HG02588 (cell line): Measurements from ENCODE around the gene PEX14.

Experiments used
- ATAC-seq: cut with Tn5 transposase; IDR thresholded peaks from one replicate; pipeline ENCODE4 v1.9.1; 2021; ENCODE audit warnings: mild to moderate bottlenecking, moderate library complexity; ENCODE audit not compliant: unreplicated experiment

Gene PEX14

DNA sequence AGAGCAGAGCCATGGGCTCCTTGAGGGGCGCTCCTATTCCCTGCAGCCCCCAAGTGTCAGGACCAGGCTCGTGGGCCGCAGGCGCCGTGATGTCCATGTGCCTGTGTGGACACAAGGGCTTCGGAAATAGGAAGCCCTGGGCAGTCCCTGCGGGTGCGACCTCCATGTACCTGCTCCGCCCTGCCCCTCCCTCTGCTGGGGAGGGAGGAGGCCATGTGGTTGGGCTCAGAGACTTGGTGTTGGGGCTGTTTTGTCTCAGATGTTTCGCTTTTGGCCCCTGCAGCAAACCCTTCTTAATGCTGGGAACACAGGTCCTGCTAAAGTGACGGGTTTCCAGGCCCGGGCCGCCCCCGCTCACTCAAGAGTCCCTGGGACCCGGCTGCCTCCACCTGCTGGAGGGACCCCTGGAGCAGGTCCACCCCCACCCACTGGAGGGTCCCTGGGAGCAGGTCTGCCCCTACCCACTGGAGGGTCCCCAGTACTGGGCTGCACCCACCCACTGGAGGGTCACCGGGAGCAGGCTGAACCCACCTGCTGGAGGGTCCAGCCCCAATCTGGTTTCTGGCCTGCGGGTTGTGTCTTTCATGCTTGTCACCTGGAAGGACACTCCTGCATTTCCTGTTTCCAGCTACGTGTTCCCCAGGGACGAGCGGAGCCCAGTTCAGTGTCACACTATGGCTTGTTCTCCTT lies 156.5 kb downstream of the PEX14 start:
- no peak for ATAC-seq

GRCh38 chr1:10631811-10632593 lies 157.3 kb downstream of the PEX14 start:
- ATAC-seq, result no peak

DNA sequence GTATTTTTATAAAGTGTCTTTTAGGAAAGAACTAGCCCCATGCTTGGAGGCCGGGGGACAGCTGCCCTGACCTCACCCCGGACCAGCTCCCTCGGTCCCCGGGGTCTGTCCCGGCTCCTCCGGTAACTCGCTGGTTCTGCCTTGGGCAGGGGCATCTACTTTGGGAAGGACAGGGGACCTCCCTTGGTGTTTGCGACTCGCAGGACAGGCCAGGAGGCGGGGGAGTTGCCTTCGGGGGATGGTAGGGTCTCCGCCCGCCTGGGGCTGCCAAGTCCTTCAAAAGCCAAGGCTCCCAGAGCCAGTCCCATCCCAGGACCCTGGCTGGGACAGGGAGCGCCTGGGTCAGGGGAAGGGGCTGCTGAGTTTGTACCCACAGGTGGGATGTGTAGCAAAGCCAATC lies 157.9 kb downstream of the PEX14 start:
- no peak for ATAC-seq

GRCh38 chr1:10633416-10633815 lies 158.7 kb downstream of the PEX14 start:
- no peak for ATAC-seq

GRCh38 chr1:10634075-10634427 lies 159.3 kb downstream of the PEX14 start:
- no peak for ATAC-seq

GRCh38 chr1:10634428-10635084 lies 159.8 kb downstream of the PEX14 start:
- no peak for ATAC-seq

DNA sequence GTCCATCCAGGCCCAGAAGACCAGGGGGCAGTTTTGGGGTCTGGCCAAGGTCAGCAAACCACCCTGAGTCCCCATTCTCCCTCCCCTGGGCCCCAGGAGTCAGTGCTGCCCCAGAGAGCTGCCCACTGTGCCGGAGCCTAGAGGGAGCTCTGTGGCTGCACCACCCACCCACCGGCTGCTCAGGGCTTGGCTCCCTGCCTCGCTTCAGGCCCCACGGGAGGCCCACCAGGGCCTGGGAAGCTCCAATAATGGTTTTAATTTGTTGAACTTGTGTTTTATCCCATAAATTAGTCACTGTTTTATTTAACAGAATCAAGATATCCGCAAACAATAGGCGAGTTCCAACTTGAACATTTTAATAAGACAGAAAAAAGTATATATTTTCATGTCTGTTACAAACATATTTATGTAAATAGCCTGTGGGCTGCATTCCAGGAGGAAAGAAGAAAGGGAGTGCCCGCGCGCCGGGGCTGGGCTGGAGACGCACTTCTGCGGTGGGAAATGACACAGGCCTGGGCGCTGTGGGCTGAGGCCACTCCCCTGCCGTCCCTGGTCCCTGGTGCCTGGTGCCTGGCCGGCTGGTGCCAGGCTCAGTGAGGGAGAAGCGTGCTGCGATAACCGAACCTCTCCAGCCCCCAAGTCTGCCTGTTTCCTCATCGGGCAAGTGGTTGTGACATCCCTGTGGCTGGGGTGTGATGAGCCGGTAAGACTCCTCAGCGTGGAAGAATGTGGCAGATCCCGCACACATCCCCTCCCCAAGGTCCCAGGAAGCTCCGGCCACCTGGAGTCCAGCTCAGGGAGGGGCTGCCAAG lies 160.5 kb downstream of the PEX14 start:
- ATAC-seq, result no peak

DNA sequence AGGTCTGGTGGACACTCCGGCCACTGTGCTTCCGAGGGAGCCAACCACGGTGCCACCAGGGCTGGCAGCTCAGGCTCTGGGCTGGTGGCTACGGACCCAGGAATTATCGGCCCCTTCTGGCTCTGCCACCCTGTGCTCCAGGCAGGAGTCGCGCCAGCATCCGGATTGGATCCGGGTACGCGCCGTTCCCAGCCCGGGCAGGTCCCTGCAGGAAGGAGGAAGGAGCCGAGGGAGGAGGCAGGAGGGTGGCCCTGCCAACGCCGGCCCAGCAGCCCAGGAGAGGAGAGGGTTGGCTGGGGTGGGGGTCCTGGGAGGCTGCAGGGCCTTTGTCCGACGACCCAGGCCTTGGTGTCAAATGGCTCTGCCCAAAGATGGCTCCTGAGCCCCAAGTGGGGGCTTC lies 161.2 kb downstream of the PEX14 start:
- no peak for ATAC-seq

DNA sequence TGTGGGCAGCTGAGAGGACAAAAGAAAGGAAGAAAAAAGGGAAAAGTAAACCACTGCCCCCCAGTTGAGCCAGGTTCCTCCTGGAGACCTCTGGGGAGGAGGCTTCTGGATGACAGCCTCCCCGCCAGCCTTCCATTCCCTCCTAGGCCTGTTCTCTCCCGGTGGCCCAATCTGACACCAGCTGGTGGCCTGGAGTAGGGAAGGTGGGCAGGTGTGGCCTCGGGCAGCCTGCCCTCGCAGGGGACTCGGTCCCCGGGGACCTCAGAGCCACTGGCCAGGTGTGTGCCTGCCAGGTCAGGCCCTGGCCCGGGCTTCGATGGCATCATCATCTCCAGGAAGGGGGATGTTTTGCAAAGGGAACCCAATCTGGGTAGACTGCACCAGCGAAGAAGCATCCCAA lies 162.7 kb downstream of the PEX14 start:
- ATAC-seq, result no peak

DNA sequence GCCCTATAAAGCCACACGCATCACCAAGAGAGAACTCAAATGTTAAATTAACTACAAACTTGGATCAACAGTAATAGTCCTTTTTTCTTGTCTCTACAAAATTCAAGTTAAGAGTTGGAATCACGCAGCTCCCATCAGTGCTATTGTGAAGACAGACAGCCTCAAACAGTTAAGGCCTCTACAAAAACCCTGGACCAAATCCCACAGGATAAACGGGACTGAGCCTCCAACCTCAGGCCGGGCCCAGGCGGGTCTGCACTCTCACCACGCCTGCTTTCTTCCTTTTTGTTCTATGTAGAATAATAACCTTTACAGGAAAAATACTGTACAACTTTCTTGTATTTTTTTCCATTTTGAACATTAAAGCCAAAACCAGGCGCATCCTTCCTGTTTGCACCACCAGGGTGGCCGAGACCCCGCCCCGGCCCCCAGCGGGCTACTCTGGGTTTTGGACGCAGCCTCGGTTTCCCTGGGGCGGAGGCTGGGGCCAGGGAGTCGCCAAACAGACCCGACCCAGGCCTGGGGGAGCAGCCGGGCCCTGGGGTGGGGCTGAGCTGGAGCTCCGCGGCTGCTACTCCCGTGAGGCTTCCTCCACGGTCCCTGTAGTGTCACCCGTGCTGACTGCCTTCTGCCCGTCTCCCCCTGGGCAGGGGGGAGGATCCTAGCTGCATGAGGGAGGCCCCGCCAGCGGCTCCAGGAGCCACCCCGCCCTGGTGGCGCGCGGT lies 163.2 kb downstream of the PEX14 start:
- no peak for ATAC-seq

- no peak for ATAC-seq
Measured at GRCh38 chr1:10638559-10639005, 163.8 kb downstream of the PEX14 start.

GRCh38 chr1:10639011-10639774 lies 164.4 kb downstream of the PEX14 start:
- ATAC-seq, result no peak

GRCh38 chr1:10639775-10640578 lies 165.2 kb downstream of the PEX14 start:
- ATAC-seq, result no peak

DNA sequence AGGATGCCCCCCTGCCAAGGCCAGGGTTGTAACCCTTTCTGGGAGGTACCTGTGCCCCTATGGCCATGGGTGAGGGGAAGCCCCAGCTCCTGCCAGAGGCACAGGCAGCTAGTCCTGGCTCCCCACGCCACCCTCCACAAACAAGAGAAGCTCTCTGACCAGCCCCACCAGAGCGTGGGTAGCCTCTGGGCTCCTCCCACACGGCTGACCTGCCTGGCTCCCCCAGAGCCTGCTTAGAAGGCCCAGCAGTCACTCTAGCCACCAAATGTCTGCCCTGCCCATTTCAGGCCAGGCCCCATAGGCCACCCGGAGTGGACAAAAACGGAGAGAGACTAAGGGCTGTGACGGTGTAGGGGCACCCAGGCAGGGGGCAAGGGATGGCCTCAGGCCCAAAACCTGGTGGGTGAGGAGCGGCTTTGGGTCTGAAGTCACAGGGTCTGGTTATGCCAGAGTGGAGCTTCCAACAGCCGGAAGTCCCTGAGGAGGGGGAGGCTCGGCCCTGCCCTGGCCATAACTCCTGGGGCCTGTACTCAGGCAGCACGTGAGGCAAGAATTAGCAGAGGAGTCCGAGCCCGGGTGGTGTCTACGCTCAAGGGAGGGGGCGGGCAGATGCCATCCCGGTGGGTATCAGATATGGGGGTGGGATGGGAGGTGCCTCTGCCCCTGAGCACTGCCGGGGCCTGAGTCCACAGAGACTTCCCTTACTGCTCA lies 166.2 kb downstream of the PEX14 start:
- ATAC-seq, result no peak

GRCh38 chr1:10641976-10642375 lies 167.2 kb downstream of the PEX14 start:
- ATAC-seq, result no peak

DNA sequence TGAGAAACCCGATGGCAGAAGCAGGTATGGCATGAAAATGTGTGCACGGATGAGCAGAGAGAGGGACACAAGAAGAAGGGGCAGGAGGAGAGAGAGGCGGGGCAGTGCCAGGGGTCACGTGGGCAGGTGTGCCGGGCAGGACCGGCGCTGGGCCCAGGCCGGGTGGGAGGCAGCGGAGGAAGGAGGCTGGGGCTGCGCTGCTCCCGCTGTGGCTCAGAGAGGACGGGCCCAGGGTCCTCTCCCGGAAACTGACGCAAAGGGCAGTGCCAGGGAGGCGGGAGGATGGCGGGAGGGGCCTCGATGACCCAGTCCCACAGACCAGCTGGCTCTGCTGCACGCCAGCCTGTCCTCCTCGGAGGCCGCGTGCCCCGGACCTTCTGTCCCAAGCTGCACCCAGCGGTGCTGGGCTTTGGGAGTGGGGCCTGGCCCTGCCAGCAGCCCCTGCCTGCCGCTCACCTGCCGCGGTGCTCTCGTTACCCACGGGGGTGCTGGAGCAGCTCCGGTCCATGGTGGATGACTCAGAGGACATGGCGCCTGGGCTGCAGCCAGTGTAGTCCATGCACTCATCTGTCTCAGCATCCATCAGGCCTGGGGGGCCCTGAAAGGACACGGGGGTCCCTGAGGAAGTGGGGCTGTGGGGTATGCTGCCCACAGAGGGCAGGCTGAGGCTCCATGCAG lies 167.8 kb downstream of the PEX14 start:
- no peak for ATAC-seq

GRCh38 chr1:10643607-10644306 lies 169.0 kb downstream of the PEX14 start:
- ATAC-seq, result no peak
